Left ventricle myocardium superior (tissue), 1 donor: ENCODE data around the gene TXNL4A. TPM values are rescaled to one million over a fixed set of nuclear protein-coding genes. Genes with fewer than 3 reads are reported as not detected.

ENCODE experiments used
- ATAC-seq: fragments of 200-7000 bp; cut with Tn5 transposase; one replicate; pipeline ENCODE4 v1.9.1; 2020; ENCODE audit warnings: mild to moderate bottlenecking, moderate library complexity
- DNase-seq: peaks from one replicate; pipeline ENCODE4 v3.0.0-alpha.2; 2020
- intact Hi-C: fragments of 100-400 bp; cut with micrococcal nuclease; formaldehyde crosslinking; loops from one replicate; pipeline ENCODE4 v1.11.0; 2022
- total RNA-seq: library from RNA; stranded (reverse); fragmentation: NEBNext Ultra II Directional; extraction: Animal tissue kit (Norgen Biotek cat#: 25700); gene quantifications from one replicate; pipeline ENCODE4 v1.2.1, GENCODE V29; 2021
- donor health status: DM: no; HTN: yes; CAD: no; lungs with severe emphysema.

TXNL4A gene
- total RNA-seq, 1 donor from 2014 or later, result 91.0 TPM

DNA sequence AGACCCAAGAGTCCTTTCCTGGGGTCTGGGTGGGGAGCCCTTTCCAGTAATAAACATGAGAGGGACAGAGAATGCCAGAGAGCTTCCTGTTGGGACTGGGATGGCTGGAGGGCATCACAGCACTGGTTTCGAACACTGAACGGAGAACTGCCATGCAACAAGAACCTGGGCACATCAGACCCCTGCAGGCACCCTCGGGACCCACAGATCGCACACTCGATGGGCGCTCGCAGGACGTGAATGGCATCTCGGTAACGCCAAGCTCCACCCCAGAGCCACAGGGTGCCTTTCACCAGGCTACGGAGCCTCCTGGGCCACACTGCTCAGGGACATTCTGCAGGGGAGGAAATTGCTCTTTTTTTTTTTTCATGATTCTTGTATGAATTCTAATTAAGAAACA is 62.1 kb downstream of the TXNL4A start:
- ATAC-seq (no peak), DNase-seq (no peak)
- intact Hi-C loops, result no loop called here

DNA sequence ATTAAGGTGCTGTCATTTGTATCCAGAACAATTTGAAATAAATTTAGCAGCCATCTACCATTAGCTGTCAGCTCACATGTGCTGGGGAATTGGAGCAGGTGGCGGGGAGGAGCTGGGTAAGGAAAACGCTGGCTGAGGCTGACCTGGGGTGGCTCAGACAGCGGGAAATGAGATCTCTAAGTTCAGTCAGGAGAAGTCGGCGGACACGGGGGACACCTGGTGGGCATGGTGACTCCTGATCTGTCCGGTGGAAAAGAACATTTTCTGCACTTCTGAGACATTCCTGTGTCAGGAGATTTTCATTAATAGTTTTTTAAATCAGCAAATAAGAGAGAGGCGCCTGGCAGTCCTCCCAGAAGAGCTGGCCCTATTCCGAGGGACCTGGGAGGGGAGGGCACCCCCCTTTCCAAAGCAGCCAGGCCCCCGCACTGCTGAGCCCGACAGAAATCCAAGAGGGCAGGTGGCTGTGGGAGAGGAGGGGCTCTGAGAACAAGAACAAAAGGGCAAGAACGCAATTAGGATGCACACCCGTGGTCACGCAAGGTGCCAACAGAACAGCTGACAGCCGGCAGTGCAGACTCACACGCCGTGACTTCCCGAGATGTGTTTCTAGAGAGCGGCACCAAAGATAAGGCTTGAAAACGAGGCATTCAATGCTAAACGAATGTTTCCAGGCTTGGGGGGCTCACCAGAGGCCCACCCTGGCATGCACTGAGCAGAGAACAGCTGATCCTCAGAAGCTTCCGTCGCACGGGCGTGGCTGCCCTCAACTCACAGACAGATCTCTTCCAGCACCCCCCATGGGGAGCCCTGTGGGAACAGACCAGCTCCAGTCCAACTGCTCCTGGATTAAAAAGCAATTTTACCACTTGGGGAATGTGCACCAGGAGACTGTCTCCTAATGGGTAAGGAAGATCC is 63.3 kb downstream of the TXNL4A start:
- peak; percentile 53 for DNase-seq
- intact Hi-C loops, result no loop called here

DNA sequence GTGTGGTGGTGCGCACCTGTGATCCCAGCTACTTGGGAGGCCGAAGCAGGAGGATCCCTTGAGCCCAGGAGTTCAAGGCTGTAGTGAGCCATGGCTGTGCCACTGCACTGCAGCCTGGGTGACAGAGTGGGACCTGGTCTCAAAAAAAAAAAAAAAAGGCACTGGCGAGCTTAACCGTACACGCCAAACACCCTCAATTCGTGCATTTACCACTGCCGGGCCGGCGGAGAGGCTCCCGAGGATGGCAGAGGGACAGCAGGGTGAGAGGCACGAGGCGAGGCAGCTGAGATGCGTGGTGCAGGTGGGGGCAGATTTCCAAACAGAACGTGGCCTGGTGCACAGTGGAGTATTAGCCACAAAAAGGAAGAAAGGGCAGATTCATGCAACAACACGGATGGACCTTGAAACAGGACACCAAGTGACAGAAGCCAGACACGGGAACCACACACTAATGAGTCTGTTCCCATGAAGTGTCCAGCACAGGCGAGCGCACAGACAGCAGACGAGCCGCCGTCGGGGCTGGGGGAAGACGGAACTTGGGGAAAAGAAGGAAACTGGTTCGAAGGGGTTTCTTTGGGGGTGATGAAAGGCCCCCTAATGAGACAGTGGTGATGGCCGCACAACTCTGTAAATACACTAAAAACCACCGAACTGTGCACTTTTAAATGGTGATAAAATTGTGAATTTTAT is 64.3 kb downstream of the TXNL4A start:
- ATAC-seq (no peak), DNase-seq (no peak)
- intact Hi-C loops, result no loop called here

More for the DNA sequence above, 63.3 kb downstream of the TXNL4A start:
- peak; percentile 83 for ATAC-seq

DNA sequence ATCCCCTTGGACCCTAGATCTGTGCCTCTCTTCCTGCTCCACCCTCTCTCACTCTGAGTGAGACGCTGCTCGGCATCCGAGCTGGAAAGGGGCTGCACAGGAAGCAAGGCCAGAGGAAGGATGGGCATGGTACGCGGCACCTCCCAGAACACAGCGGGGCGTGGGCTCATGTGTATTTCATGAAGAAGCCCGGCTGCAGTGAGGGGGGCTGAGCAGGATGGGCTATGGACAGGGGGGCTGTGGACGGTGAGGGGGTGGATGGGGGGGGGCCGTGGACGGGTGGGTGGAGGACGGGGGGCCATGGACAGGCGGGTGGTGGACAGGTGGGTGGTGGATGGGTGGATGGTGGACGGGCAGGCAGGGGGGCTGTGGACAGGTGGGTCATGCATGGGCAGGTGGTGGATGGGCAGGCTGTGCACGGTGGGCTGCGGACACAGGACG is 65.4 kb downstream of the TXNL4A start:
- ATAC-seq (no peak), DNase-seq (peak; percentile 23)
- intact Hi-C loops, result no loop called here

DNA sequence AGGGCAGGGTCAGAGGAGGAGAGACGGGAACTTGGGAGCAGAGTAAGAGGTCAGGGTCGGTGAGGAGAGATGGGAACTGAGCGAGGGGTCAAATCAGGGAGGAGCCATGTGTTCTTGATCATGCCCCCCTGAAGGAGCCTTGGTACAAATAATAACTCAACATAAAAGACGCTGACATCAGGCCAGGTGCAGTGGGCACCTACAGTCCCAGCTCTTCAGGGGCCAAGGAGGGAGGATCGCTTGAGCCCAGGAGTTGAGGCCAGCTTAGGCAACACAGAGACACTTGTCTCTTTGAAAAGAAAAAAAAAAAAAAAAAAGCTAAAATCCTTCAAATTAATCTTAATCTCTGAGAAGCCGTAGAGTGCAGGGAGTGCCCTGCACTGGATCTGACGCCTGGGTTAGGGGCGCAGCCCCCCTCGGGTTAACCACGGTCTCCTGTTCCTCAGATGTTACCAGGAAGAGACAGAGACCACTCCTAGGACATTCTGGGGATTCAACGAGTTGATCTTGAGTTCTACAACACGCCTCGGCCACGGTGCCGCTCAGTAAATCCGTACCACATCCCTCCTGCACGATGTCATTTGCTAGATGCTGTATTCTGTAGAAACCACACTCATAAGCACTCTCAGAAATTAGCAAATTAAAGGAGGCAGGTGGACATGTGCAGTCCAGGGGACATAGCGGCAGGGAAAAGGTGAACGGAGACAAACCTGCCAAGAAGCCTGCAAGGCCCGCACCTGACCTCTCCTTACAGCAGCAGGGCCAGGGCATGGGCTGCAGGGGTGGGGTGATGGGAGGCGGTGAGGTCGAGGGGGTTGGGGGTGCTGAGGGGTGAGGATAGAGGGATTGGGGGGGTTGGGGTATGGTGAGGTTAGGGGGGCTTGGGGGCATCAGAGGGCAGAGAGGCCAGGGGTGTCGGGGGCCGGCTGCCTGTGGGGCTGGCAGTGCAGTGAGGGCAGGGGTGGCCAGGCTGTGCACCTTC is 66.1 kb downstream of the TXNL4A start:
- ATAC-seq (no peak), DNase-seq (no peak)
- intact Hi-C loops, result no loop called here

Other genes starting within 250 kb of the TXNL4A start
- not detected for gene KCNG2, start 190.6 kb downstream of the TXNL4A start, total RNA-seq
- 28.9 TPM for gene SLC66A2, start 36.9 kb downstream of the TXNL4A start, total RNA-seq
- 14.5 TPM for gene HSBP1L1, start 23.9 kb downstream of the TXNL4A start, total RNA-seq
- 23.4 TPM for gene RBFA, start 45.9 kb upstream of the TXNL4A start, total RNA-seq
- 7.1 TPM for gene ADNP2, start 120.7 kb upstream of the TXNL4A start, total RNA-seq